HEK293 (cell line): ENCODE results near the gene ECE1.
"Not testable (repeated sequence)": the region's sequence is repeated elsewhere in the genome, so short reads cannot be mapped to it uniquely, and the experiment has no call there.

Source experiments
- CTCF ChIA-PET: fragments of 350-600 bp; formaldehyde crosslinking; extraction: SDS; loops from one replicate; lab custom pipeline; 2021; ENCODE audit warnings: antibody characterized with exemption; lab: Yijun Ruan, JAX
- POLR2A ChIA-PET: fragments of 300-600 bp; formaldehyde crosslinking; extraction: SDS; loops from one replicate; lab custom pipeline; 2020; ENCODE audit warnings: antibody characterized with exemption, inconsistent platforms; lab: Yijun Ruan, JAX
- H3K27ac ChIP-seq: fragments of 200-500 bp; sonication (Bioruptor generic); 2 replicates; pipeline ENCODE4 v1.5.1; 2014; ENCODE audit warnings: low read depth, low read length, control low read depth, inconsistent platforms; ENCODE audit errors: extremely low read depth
- H3K36me3 ChIP-seq, 2 experiments: fragments of 200-500 bp in 1 of 2; sonication (Bioruptor generic) in 1 of 2; 1 replicate in 1 of 2; 2 replicates in 1 of 2; pipeline ENCODE4 v1.5.1; 2014 to 2017; ENCODE audit warnings: inconsistent platforms in 2 of 2, low read length in 2 of 2; ENCODE audit not compliant: control insufficient read depth in 2 of 2, insufficient read depth in 1 of 2
- H3K4me1 ChIP-seq: fragments of 200-500 bp; sonication (Bioruptor generic); 2 replicates; pipeline ENCODE4 v1.5.1; 2014; ENCODE audit warnings: mild to moderate bottlenecking, low read length, inconsistent platforms; ENCODE audit not compliant: control insufficient read depth, insufficient read depth
- H3K4me3 ChIP-seq: 2 replicates; pipeline ENCODE4 v1.5.1; 2011; ENCODE audit warnings: low read depth, mild to moderate bottlenecking, control low read depth, low read length, moderate library complexity
- H3K9me3 ChIP-seq: fragments of 200-500 bp; sonication (Bioruptor generic); 2 replicates; pipeline ENCODE4 v1.5.1; 2014; ENCODE audit warnings: low read depth, low read length, inconsistent platforms; ENCODE audit not compliant: control insufficient read depth, insufficient read depth
- EGR2 ChIP-seq: fragments of 450-650 bp; formaldehyde crosslinking; IDR thresholded peaks from 2 replicates; pipeline ENCODE4 v1.5.1; 2016; ENCODE audit warnings: low read depth, missing biosample characterization, missing genetic modification characterization
- FEZF1 ChIP-seq: fragments of 450-650 bp; formaldehyde crosslinking; IDR thresholded peaks from 2 replicates; pipeline ENCODE4 v1.5.1; 2016; ENCODE audit warnings: missing biosample characterization, missing genetic modification characterization
- HOXD13 ChIP-seq: sonication (generic); formaldehyde crosslinking; IDR thresholded peaks from 2 replicates; pipeline ENCODE4 v1.8.0; 2022; ENCODE audit warnings: missing genetic modification reagents, borderline replicate concordance
- KLF7 ChIP-seq: fragments of 450-650 bp; formaldehyde crosslinking; IDR thresholded peaks from 2 replicates; pipeline ENCODE4 v1.5.1; 2016; ENCODE audit warnings: missing biosample characterization, missing genetic modification characterization, borderline replicate concordance
- PRDM6 ChIP-seq: fragments of 450-650 bp; formaldehyde crosslinking; IDR thresholded peaks from 2 replicates; pipeline ENCODE4 v1.5.1; 2017; ENCODE audit warnings: missing biosample characterization, missing genetic modification characterization
- TRIM28 ChIP-seq: IDR thresholded peaks from 2 replicates; pipeline ENCODE4 v1.6.1; 2011; ENCODE audit warnings: low read length, control low read depth, borderline replicate concordance
- ZBTB8A ChIP-seq: fragments of 450-650 bp; formaldehyde crosslinking; IDR thresholded peaks from 2 replicates; pipeline ENCODE4 v1.5.1; 2016; ENCODE audit warnings: missing biosample characterization, missing genetic modification characterization
- ZEB2 ChIP-seq: fragments of 450-650 bp; formaldehyde crosslinking; IDR thresholded peaks from 2 replicates; pipeline ENCODE4 v1.5.1; 2016; ENCODE audit warnings: missing biosample characterization, missing genetic modification characterization
- ZFHX2 ChIP-seq: fragments of 450-650 bp; formaldehyde crosslinking; conservative IDR thresholded peaks from 2 replicates; pipeline ENCODE4 v1.5.1; 2016; ENCODE audit warnings: missing biosample characterization, missing genetic modification characterization
- ZNF10 ChIP-seq: fragments of 450-650 bp; formaldehyde crosslinking; IDR thresholded peaks from 2 replicates; pipeline ENCODE4 v1.5.1; 2017; ENCODE audit warnings: missing biosample characterization, missing genetic modification characterization
- ZNF121 ChIP-seq: fragments of 450-650 bp; formaldehyde crosslinking; IDR thresholded peaks from 2 replicates; pipeline ENCODE4 v1.5.1; 2016; ENCODE audit warnings: missing biosample characterization, missing genetic modification characterization
- ZNF239 ChIP-seq: fragments of 450-650 bp; formaldehyde crosslinking; IDR thresholded peaks from 2 replicates; pipeline ENCODE4 v1.5.1; 2016; ENCODE audit warnings: missing biosample characterization, missing genetic modification characterization
- ZNF324 ChIP-seq: fragments of 450-650 bp; formaldehyde crosslinking; IDR thresholded peaks from 2 replicates; pipeline ENCODE4 v1.5.1; 2016; ENCODE audit warnings: missing biosample characterization, missing genetic modification characterization
- ZNF580 ChIP-seq: fragments of 450-650 bp; formaldehyde crosslinking; IDR thresholded peaks from 2 replicates; pipeline ENCODE4 v1.5.1; 2016; ENCODE audit warnings: missing biosample characterization, missing genetic modification characterization
- ZNF670 ChIP-seq: fragments of 450-650 bp; formaldehyde crosslinking; IDR thresholded peaks from 2 replicates; pipeline ENCODE4 v1.5.1; 2016; ENCODE audit warnings: missing biosample characterization, missing genetic modification characterization, low read depth
- ZNF747 ChIP-seq: fragments of 450-650 bp; formaldehyde crosslinking; IDR thresholded peaks from 2 replicates; pipeline ENCODE4 v1.5.1; 2016; ENCODE audit warnings: missing biosample characterization, missing genetic modification characterization
- ZSCAN30 ChIP-seq: fragments of 450-650 bp; IDR thresholded peaks from 2 replicates; pipeline ENCODE4 v1.5.1; 2018; ENCODE audit warnings: missing biosample characterization, mild to moderate bottlenecking, missing genetic modification characterization, moderate library complexity

ECE1 gene

GRCh38 chr1:21289127-21289526 lies 1.1 kb downstream of the ECE1 start:
- peak overlapping the region; percentile 70 for H3K4me3 ChIP-seq
- no peaks in the 10 kb centered on the region for H3K36me3 ChIP-seq
- H3K4me1 ChIP-seq: peaks cover 3% of the 10 kb centered on the region; the same call in 1 of the 2 replicates
- ChIA-PET CTCF (no interaction called here), POLR2A (no interaction called here)
- no peak overlapping the region for H3K27ac ChIP-seq
- no peaks in the 10 kb centered on the region for H3K9me3 ChIP-seq
- TF ChIP-seq ZFHX2 (peak; percentile 59), ZNF580 (tag by site-specific recombination) (no peak), EGR2 (tag by site-specific recombination) (peak; percentile 48; the same call in 1 of the 2 replicates)

DNA sequence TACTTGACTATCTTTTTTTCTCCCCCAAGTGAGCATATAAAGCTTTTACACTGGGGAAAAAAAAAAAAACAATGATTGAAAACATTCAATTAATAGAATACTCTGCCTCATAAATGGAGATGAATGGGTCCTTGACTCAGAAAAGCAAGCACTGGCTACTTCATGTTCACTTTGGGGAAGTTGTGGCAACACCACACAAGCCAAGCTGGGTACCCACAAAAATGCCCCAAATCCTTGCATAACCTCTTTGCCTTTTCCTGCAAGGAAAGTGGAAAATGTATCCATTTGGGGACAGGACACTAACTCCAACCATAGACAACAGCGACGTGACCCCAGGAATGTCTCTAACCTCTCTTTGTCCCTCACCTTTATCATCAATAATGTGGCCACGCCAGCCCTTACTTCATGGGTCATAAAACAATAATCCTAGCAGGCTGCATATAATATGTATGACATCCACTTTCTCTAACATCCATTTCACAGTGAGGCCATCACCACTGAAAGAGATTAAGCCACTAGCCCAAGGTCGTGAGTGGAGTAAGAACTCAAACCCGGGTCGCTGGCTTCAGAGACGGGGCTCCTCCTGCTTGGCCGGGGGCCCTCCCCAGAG lies 2.3 kb downstream of the ECE1 start:
- Histone ChIP-seq H3K4me3 (no peak overlapping the region), H3K27ac (no peak overlapping the region)
- ChIA-PET CTCF (interaction anchor here (0.6 to 5.5 kb wide), 3 partner anchors 17 to 286 kb away, joined by 3 to 51 read pairs (median 4); no protein-coding TSS in a partner anchor), POLR2A (interaction anchor here (0.7 kb wide), 1 partner anchor 251 kb away, joined by 5 read pairs; no protein-coding TSS in a partner anchor)
- TF ChIP-seq PRDM6 (tag by site-specific recombination): peak; percentile 44; the same call in 1 of the 2 replicates
- TF ChIP-seq ZNF580 (tag by site-specific recombination): no peak
- TF ChIP-seq, all 188 proteins: peak for 1
- peaks cover 0 to 2% of the 10 kb centered on the region in 2 experiments; a peak in 1 of 3 replicates for H3K36me3 ChIP-seq
- H3K4me1 ChIP-seq: no peaks in the 10 kb centered on the region
- H3K9me3 ChIP-seq: no peaks in the 10 kb centered on the region

GRCh38 chr1:21285386-21285785 lies 4.9 kb downstream of the ECE1 start:
- not testable (repeated sequence) for H3K4me3 ChIP-seq
- ChIA-PET CTCF (interaction anchor here (0.6 to 5.5 kb wide), 2 partner anchors 15 to 54 kb away, joined by 3 to 51 read pairs; no protein-coding TSS in a partner anchor), POLR2A (interaction anchor here (0.8 kb wide), 1 partner anchor 60 kb away, joined by 3 read pairs; no protein-coding TSS in a partner anchor)
- TF ChIP-seq ZNF121 (tag by site-specific recombination): peak; percentile 69
- TF ChIP-seq, all 188 proteins: peak for 1; not testable (repeated sequence) for 187
- H3K36me3 ChIP-seq, H3K9me3 ChIP-seq, H3K4me1 ChIP-seq, H3K27ac ChIP-seq: not testable (repeated sequence)

GRCh38 chr1:21285055-21285372 lies 5.2 kb downstream of the ECE1 start:
- TF ChIP-seq ZEB2 (tag by site-specific recombination): no peak
- ChIA-PET CTCF (interaction anchor here (1.0 to 5.5 kb wide), 3 partner anchors 14 to 83 kb away, joined by 3 to 51 read pairs (median 5); no protein-coding TSS in a partner anchor), POLR2A (interaction anchor here (0.8 kb wide), 1 partner anchor 60 kb away, joined by 3 read pairs; no protein-coding TSS in a partner anchor)
- Histone ChIP-seq H3K9me3 (no peaks in the 10 kb centered on the region), H3K27ac (no peak overlapping the region), H3K4me3 (no peak overlapping the region), H3K4me1 (no peaks in the 10 kb centered on the region), H3K36me3 (peaks cover 0 to 2% of the 10 kb centered on the region in 2 experiments; a peak in 1 of 3 replicates)

DNA sequence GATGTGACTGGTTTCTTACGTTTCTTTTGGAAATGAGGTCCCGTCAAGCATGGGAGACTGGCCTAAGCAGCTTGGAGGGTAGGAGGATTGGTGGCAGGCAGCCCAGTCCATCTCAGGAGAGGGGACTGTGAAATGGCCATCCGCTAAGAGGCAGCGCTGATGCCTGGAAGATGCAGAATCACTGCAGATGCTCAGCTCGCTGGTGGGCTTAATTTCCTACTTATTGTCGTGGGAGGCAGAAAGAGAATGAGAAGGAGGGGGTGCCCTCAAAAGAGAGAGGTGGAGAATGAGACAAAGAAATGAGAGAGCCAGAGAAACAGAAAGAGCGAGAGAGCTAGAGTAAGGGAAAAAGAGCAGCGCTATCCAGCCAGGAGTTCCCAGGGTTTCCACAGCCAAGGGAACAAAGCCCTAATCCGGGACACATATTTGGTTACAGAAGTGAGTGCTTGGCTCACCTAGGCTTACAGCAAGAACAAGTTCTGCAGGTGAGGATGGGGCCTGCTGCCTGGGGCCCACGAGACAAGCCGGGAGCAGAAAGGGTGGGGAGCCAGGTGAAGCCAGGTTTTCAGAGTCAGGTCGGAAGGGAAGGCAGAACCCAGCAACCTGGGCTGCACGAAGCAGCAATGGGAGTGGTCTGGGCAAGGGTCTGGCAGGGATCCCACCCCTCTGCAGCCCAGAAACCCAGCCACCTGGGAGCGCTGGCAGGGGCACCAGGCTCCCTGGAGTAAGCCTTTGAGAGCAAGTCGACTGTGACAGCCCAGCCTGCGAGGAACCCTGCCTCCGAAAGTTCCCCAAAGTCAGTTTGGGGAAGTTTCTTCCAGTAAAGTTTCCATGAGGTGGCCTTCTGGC lies 5.8 kb downstream of the ECE1 start:
- POLR2A ChIA-PET: interaction anchor here (0.8 kb wide), 1 partner anchor 61 kb away, joined by 3 read pairs; no protein-coding TSS in a partner anchor

More for the DNA sequence above, 5.8 kb downstream of the ECE1 start:
- TF ChIP-seq ZNF10 (tag by site-specific recombination): no peak
- TF ChIP-seq ZBTB8A (tag by site-specific recombination): peak; percentile 23; the same call in 1 of the 2 replicates
- TF ChIP-seq ZNF239 (tag by site-specific recombination): no peak
- TF ChIP-seq ZNF324 (tag by site-specific recombination): no peak
- peak; percentile 91 for TF ChIP-seq FEZF1 (tag by site-specific recombination)
- TF ChIP-seq ZNF670: no peak
- no peak for TF ChIP-seq TRIM28
- no peak for TF ChIP-seq KLF7 (tag by site-specific recombination)
- no peak for TF ChIP-seq ZNF747 (tag by site-specific recombination)
- no peak for TF ChIP-seq HOXD13 (CRISPR knock-in tag)
- TF ChIP-seq ZSCAN30 (tag by site-specific recombination): no peak
- CTCF ChIA-PET: interaction anchor here (1.0 to 5.5 kb wide), 3 partner anchors 14 to 84 kb away, joined by 3 to 51 read pairs (median 5); no protein-coding TSS in a partner anchor
- no peaks in the 10 kb centered on the region for H3K4me1 ChIP-seq
- no peaks in the 10 kb centered on the region for H3K9me3 ChIP-seq
- no peak overlapping the region for H3K4me3 ChIP-seq
- H3K36me3 ChIP-seq: peaks cover 0 to 2% of the 10 kb centered on the region in 2 experiments; a peak in 1 of 3 replicates
- no peak overlapping the region for H3K27ac ChIP-seq
